ENCODE measurements around the gene SAP30L.

SAP30L gene, protein sequence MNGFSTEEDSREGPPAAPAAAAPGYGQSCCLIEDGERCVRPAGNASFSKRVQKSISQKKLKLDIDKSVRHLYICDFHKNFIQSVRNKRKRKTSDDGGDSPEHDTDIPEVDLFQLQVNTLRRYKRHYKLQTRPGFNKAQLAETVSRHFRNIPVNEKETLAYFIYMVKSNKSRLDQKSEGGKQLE

DNA sequence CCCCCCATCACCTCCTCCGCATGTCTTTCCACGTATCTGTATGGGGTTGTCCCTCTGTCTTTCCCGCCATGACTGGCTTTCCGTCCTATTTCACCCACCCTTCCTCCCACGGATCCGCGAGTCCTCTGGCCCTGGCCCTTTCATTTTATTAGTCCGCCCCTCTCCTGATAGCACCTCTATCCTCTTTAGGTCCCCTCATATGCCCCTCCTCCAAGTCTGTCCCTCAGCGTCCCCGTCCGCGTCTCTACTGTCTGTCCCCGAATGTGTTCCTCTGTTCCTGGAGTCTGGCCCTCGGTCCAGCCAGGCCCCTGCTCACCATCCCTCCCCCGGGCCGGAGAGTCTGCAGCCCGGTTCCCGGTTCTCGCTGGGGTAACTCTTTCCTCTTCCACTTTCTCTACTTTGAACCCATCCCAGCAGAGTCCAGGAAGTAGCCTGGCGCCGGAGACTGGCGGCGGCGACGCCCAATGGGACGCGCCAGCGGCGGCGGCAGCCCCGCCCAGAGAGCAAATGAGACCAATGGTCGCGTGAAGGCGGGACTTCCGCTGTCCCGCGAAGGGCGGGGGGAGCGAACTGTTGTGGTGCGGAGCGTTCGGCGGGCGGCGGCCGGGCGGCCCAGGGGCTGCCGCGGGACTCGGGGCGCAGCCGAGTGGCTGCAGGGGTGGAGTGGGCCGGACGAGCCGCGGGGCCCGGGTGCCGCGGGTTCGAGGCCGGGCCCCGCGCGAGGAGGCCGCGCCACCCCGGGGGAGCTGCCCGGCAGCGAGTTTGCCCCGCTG is at the start of gene SAP30L:
SAP30L (plus strand) TSS at position 576 of the 773 bp plus-strand sequence. CDS start 608 bp downstream, outside the sequence.
- peak; percentile 85 to 90 for DNase-seq (ENCODE audit: low read depth in 2 of 2)

DNA sequence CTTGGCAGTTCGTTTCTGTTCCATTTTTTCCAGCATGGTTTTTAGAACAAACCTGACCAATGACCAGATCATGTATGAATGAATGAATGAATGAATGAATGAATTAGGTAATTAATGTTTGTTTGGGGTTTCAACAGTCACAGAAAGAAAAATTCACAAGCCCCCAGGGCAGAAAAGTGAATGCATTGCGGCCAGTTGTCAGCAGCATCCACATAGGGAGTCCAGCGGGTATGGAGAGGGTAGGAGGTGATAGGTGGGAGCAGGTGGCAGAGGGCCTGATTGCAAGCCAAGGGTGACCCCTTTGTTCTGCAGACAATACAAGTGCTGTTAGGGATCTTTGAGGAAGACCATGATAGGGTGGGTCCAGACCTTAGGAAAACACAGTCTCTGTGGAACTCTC is 49.7 kb upstream of the SAP30L start:
- DNase-seq (ENCODE audit: low read depth in 2 of 2) = no peak

DNA sequence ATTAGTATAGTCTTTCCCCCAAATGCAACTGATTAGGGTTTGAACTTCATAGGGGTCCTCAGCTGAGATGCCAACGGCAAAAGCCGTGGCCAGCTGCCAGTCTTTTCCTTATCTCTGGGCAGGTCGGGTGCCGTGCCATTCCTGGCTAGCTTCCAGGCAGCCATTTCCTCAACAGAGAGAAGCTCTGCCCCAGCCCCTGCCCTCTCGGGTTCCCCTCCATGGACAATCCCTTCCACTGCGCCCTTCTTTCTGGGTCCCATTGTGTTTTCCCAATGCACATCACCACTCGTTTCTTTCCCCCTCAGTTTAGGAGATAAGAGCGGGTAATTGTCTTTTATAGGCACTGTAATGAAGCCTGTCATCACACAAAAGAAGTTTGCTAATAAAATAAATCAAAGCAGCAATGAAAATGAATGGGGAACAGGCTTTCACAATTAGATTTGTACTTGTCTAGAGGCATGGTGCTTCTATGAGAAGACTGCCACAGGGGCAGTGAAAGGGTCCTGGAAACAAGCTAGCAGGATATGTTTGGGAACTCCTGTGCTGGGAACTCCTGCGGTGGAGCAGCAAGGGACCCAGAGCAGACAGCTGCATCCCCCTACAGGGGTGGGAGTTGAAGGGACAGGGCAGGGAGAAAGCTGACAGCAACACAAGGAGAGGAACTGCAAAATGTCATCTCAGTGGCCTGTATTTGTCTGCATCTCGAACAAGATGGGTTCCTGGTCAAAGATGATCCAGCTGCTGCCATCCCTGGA is 48.0 kb upstream of the SAP30L start:
- DNase-seq (ENCODE audit: low read depth in 2 of 2) = no peak

DNA sequence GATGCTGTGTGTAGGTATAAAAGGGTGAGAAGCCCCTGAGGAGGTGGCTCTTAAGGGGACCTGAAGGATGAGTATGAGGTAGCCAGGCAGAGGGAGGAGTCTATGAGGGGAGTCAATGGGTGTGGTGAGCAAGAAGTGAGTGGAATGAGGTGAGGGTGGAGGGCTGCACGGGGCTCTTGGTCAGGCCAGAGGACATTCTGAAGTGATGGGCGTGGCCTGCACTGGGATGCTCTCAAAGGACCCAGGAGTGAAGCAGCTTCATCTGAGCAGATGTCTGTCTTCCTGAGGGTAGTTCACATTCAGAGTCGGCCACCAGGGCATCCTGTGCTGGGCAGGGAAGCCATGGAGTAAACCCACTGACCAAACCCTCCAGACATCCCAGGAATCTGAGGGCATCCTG is 45.1 kb upstream of the SAP30L start:
- no peak for DNase-seq (ENCODE audit: low read depth in 2 of 2)

DNA sequence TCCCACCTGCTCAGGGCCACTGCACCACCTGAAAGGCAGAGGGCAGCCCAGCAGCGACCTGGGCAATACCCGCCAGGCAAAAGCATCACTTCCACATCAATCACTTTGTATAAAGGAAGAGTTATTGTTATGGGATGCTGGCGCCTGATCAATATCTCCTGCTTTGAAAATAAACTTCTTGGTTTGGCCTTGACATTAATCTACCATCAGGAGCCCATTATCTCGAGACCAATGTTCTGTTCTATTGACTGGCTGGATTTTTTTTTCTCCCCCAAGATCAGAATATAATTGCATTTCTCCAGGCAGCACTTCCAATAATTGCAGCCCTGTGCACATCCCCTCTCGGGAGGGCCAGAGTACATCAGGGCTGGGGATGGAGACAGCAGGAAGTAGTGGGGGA is 44.4 kb upstream of the SAP30L start:
- DNase-seq (ENCODE audit: low read depth in 2 of 2) = no peak

DNA sequence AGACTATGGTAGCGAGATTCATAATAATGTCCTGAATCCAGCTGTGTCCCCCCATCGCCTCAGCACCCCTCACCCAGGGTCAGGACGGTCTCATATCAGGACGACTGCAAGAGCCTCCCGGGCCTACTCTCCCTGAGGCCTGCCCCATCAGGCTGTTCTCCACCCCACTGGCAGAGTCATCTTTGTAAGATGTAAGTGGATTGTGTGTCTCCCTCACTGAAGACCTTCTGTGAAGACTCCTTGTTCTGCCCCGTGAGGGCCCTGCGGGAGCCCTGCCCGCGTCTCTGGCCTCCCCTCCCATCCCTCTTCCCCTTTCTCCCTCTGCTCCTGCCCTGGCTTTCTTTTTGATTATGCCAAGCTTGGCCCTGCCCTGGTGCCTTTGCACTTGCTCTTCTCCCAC is 43.9 kb upstream of the SAP30L start:
- no peak for DNase-seq (ENCODE audit: low read depth in 2 of 2)

DNA sequence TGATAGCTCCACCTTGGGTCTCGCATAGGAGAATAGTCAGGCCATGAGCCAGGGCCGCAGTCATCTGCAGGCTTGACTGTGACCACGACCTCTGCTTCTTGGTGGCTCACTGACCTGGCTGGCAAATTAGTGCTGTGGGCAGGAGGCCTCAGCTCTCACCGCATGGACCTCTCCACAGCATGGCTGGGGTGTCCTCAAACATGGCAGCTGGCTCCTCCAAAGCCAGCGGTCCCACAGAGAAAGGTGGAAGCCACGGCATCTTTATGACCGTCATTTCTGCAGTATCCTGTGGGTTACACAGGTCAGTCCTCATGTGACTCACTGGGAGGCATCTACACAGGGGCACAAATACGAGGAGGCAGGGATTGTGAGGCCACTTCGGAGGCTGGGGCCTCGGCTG is 43.2 kb upstream of the SAP30L start:
- DNase-seq (ENCODE audit: low read depth in 2 of 2) = no peak

DNA sequence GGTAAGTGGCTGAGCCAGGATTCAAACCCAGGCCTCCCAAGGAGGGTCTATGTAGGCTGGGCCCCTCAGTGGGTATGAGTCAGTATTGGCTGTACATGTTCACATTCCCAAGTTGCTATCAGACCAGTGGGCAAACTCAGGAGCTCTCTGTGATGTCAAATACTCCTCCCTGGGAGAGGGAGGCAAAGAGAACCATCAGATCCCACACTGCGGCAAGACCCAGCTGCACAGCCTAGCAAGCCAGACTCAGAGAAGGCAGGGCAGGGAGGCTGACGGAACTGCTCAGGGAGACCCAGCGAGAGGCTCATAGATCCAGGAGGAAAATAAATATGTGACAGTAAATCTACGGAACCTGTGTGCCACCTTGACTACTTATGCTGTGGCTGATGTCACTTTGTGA is 42.6 kb upstream of the SAP30L start:
- no peak for DNase-seq (ENCODE audit: low read depth in 2 of 2)

DNA sequence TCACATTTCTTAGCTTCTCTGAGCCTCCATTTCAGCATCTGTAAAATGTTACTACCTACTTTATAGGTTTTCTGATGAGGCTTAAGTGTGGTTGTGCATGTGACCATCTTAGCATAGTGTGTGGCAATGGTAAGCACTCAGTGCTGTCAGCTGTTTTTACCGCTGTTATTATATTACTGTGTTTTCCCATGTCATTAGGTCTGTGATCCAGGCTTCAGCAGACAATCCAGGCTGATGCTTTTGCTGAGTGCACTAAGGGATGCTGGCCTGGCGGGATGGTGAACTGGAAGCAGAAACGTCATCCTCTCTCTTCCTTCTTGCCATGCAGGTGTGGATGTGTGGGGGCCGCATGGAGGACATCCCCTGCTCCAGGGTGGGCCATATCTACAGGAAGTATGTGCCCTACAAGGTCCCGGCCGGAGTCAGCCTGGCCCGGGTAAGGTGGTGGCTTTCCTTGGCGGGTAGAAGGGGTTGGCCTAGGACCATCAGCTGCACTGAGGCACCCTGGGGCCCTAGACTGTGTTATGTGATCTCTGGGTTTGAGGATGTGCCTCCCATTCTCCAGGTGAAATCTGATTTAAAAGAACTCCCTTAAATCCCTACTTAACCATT is 41.9 kb upstream of the SAP30L start:
- no peak for DNase-seq (ENCODE audit: low read depth in 2 of 2)

DNA sequence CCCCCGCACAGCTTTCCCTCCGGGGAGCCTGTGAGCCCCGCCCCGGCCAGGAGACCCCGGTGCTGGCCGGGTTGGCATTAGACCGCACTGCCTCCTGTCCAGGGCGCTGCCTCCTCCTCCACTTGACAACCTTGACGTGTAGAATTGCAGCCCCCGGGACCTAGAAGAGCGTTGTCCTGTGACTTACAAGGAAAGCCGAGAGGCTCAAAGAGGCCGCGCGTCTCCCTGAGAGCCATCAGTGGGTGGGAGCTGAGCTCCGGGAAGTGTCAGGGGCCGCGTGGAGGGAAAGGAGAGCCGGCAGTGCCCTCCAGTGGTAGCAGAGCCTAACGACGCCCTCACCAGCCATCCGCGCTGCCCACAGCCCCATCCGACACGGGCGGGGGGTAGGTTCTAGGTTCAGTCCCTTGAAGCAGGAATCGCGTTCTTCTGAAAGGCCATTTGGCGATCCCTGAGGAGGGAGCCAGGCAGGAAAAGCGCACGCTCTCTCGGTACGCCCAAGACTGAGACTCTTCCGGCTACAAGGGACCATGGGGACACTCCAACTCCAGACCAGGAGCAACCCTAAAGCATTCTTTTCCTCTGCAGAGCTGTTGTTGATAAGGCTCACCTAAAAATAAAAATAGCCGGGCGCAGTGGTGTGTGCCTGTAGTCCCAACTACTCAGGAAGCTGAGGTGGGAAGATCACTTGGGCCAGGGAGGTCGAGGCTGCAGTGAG is 40.6 kb upstream of the SAP30L start:
- DNase-seq (ENCODE audit: low read depth in 2 of 2) = peak; percentile 30 to 40

DNA sequence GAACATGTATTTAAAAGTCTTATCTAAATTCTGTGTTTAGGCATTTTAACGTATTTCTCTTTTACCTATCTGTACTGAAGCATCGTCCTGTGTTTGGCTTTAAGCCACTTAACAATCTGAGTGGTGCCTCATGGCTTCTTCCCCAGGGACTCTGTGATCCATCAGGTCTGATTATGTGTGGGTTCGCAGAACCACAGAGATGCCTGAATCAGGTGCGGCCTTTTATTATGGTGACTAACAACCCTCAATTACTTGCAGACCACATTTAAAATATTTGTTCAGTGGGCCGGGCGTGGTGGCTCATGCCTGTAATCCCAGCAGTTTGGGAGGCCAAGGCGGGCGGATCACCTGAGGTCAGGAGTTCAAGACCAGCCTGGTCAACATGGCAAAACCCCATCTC is 39.6 kb upstream of the SAP30L start:
- DNase-seq (ENCODE audit: low read depth in 2 of 2) = no peak

DNA sequence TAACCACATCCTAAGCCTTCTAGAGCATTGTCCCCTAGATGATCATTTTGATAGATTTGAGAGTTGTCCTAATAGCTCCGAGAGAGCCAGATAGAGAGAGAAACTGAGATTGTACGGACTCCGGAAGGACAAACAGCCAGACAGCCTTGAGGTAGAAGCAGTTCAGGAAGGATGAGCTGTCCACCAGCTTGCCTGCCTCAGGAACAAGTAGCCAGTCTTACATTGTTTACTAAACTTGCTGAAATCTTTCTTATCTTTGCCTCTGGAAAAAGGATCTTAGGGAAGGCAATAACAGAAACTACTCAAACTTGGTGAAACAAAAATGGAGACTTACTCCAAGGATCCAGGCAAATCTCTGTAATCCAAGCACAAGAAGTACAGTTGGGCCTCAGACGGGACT is 39.0 kb upstream of the SAP30L start:
- DNase-seq (ENCODE audit: low read depth in 2 of 2) = no peak

DNA sequence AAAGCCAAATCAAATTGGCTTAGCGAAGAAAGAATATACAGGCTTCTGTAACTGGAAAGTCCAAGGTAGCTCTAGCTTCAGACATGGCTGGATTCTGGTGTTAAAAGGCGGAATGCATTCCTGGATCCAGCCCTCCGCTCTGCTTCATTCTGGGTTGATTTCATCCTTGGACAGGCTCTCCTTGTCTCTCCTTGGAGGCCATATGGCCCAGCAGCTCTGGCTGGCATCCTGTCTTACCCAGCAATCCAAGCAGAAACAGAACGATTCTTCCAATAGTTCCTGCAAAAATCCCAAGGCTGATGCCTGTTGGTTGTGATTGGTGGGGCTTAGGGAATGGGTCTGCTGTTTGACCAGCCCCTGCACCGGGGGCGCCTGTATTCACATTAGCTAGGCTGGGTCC is 37.0 kb upstream of the SAP30L start:
- no peak for DNase-seq (ENCODE audit: low read depth in 2 of 2)

DNA sequence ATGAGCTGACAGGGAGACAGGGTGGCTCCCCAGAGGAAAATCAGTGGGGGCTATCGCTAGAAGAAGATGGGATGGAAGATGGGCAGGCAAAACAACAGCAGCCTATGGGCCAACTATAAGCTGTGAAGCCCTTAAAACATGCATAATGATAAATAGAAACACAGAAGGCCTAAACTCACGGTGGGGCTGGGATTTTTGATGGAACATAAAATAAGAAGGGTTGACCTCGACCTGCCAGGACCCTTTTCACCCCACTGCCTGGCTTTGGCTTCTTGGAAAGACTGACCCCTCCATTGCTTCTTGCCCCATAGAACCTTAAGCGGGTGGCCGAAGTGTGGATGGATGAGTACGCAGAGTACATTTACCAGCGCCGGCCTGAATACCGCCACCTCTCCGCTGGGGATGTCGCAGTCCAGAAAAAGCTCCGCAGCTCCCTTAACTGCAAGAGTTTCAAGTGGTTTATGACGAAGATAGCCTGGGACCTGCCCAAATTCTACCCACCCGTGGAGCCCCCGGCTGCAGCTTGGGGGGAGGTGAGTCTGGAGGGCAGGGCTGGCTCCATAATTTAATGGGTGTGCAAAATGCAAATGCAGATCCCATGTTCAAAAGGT is 36.5 kb upstream of the SAP30L start:
- no peak for DNase-seq (ENCODE audit: low read depth in 2 of 2)

DNA sequence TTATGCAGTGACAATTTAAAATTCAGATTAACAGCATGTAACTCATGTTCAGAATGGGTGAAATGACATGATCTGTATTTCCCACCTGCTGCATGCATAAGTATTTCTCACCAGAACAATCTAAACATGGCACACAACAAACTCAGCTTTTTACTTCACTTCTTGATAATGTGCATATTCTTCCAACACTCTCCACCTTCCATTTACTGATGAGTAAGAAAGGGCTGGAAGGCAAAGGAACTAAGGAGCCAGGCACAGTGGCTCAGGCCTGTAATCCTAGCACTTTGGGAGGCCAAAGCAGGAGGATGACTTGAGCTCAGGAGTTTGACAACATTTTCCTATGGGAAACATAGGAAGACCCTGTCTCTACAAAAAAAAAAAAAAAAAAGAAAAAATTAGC is 35.8 kb upstream of the SAP30L start:
- no peak for DNase-seq (ENCODE audit: low read depth in 2 of 2)

DNA sequence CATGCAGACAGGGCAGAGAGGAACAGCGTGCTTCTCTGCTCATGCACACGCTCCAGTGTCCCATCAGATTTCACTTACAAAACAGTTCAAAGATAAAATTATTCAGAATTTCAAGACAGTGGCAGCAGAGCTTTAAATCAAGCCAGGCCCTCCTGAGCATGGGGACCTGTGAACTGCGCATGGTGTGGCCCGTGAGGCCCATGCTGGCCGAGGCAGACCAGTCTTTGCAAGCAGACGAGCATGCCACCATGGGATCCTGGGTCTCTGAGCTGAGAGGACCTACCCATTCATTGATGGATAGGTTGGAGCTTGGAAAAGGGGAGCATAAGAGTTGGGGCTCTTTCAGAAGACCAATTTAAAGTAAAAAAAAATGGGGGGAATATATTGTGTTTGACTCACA is 35.0 kb upstream of the SAP30L start:
- no peak for DNase-seq (ENCODE audit: low read depth in 2 of 2)

DNA sequence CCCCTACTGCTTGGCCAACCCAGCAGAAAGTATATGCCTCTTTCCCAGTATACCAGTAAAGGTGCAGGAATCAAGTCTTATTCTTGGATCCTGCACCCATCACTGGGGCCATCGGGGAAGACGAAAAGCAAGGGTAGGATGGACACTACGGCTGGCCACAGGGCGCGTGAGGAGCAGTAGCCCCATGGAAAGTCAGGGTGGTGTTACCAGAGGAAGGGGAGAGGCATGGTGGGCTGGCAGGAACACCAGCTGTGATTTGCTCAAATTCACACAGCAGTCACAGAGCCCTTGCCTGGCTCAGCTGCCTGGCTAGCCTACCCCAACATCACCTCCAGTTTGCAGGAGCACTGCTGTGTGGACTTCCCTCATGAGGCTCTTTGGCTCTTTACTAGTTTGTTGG is 34.5 kb upstream of the SAP30L start:
- DNase-seq (ENCODE audit: low read depth in 2 of 2) = no peak

DNA sequence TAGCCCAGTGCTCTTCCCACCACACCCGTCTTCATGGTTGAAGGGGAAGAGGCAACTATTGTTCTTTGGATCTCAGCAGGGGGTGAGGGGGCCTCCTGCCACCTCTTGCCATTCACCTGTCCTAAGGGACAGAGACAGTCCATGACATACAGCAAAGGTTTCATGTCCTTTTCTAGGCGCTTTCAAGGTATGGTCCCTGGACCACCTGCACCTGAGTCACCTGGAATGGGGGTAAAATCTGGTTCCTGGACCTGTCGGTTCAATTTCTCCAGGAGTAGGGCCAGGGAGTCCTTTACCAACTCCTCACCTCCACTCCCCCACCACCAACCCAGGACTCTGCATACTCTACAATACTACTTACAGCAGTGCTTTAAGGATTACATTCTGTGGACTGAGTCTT is 33.5 kb upstream of the SAP30L start:
- DNase-seq (ENCODE audit: low read depth in 2 of 2) = no peak

DNA sequence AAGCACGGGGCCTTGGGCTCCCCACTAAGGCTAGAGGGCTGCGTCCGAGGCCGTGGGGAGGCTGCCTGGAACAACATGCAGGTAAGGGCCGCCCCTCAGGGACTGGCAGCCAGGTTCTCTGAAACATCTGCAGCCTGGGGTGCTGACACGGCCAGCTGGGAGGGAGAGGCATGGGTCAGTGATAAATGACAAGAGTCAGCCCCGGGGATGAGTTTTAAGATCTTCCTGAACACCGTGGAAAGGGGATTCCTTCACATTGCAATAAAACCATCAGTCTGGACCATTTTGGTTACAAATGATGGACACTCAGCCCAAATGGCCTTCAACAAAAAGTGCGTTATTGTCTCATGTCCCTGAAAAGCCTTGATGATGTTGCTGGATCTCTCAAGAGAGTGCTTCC is 32.9 kb upstream of the SAP30L start:
- no peak for DNase-seq (ENCODE audit: low read depth in 2 of 2)

DNA sequence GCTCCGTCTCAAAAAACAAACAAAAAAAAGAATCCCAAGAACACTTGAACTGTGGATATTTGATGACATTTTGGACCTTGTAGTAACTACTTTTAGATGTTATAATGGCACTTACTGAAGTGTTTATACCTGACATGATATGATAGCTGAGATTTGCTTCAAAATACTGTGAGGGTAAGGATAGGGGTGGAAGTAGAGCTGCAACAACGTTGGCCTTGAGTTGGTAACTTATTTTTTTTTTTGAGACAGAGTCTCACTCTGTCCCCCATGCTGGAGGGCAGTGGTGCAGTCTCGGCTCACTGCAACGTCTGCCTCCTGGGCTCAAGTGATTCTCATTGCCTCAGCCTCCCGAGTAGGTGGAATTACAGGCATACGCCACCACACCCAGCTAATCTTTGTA is 30.7 kb upstream of the SAP30L start:
- no peak for DNase-seq (ENCODE audit: low read depth in 2 of 2)

DNA sequence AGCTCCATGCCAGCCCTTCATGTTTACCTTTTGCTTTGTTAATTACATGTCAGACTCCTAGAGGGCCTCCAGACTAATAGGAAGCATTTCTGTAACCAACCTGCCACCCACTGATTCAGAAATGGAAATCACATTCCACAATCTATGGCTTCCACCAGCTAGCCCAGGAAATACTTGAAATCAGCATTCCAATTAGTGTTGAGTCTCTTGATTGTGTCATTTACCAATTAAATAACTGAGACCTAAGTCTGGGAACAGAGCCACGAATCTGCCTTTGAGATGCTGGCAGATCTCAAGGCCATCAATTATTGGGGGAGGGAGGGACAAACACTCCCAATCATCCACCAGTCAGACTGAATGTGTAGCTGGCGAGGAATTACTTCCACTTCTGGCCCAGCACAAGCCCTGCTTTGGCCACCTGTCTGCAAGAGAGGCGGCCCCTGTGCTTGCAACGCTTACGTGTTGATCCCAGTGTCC is 27.4 kb upstream of the SAP30L start:
- DNase-seq (ENCODE audit: low read depth in 2 of 2) = no peak
